ENCODE measurements around the gene TSPAN14. TPM values are rescaled to one million over a fixed set of nuclear protein-coding genes. Genes with fewer than 3 reads are reported as not detected.

The TSPAN14 gene
- total RNA-seq, 1 experiment from 2014 or later, result 46.8 TPM

- Mint-ChIP-seq H3K4me3 (no peak overlapping the region), H3K27me3 (ENCODE audit: low read depth) (peaks cover 7% of the 10 kb centered on the region; the same call in 1 of the 2 replicates), H3K27ac (no peak overlapping the region), H3K36me3 (ENCODE audit: insufficient read depth in 1 of 3, low read depth in 3 of 3) (peaks cover 0 to 2% (median 0%) of the 10 kb centered on the region in 3 experiments; a peak in 2 of 7 replicates), H3K4me1 (peaks cover 0 to 3% of the 10 kb centered on the region in 2 experiments; a peak in 2 of 4 replicates), H3K9me3 (peaks cover 4 to 5% of the 10 kb centered on the region in 2 experiments; a peak in 4 of 5 replicates)
- Histone ChIP-seq H3K14ac (ENCODE audit: insufficient read depth, low read length) (no peak overlapping the region), H2AK5ac (ENCODE audit: insufficient read length, low read length) (no peak overlapping the region), H3T11ph (ENCODE audit: low read length) (no peak overlapping the region), H4K5ac (ENCODE audit: insufficient read length, low read depth, low read length) (peak overlapping the region; percentile 41), H3K79me2 (ENCODE audit: insufficient read depth, low read length) (no peaks in the 10 kb centered on the region), H3K18ac (ENCODE audit: insufficient read length, low read depth, low read length) (no peak overlapping the region), H2BK20ac (ENCODE audit: low read depth, low read length, poor library complexity, severe bottlenecking) (no peak overlapping the region), H3K23me2 (ENCODE audit: insufficient read length, low read depth, low read length, poor library complexity, severe bottlenecking) (no peaks in the 10 kb centered on the region), H4K91ac (ENCODE audit: insufficient read length, low read depth, low read length) (no peak overlapping the region), H3K4me1 (ENCODE audit: insufficient read depth, low read length) (no peaks in the 10 kb centered on the region; the same call in 1 of the 2 replicates), H2BK15ac (ENCODE audit: low read depth, low read length) (no peak overlapping the region), H3K9ac (ENCODE audit: extremely low read depth, insufficient read length, low read length) (no peak overlapping the region), H3K9me3 (ENCODE audit: control insufficient read depth, low read depth, low read length) (no peaks in the 10 kb centered on the region), H2BK120ac (ENCODE audit: low read depth, low read length, poor library complexity, severe bottlenecking) (no peak overlapping the region), H3K79me1 (ENCODE audit: insufficient read depth, low read depth, low read length, poor library complexity, severe bottlenecking) (no peaks in the 10 kb centered on the region), H2BK12ac (ENCODE audit: insufficient read length, low read depth, low read length) (no peak overlapping the region), H3K23ac (ENCODE audit: insufficient read length, low read depth, low read length) (no peak overlapping the region), H4K20me1 (ENCODE audit: control insufficient read depth, insufficient read depth, insufficient read length) (no peaks in the 10 kb centered on the region), H4K8ac (replicated peaks; ENCODE audit: insufficient read length, low read depth, low read length) (no peak overlapping the region), H3K27me3 (ENCODE audit: insufficient read depth, low read length) (no peaks in the 10 kb centered on the region), H3K4ac (ENCODE audit: low read depth, low read length) (no peak overlapping the region), H3K4me2 (ENCODE audit: insufficient read depth, insufficient read length, low read length) (no peak overlapping the region), H3K56ac (ENCODE audit: insufficient read length, low read depth, low read length) (no peak overlapping the region), H3K27ac (ENCODE audit: insufficient read length, low read depth, low read length) (no peak overlapping the region), H2BK5ac (ENCODE audit: insufficient read length, low read length) (no peak overlapping the region), H2AFZ (ENCODE audit: low read length) (no peak overlapping the region)
- no CpG with 5 or more reads among the region's 5 CpGs for WGBS (ENCODE audit: extremely low coverage, insufficient read length, low lambda C conversion rate)
- no peak for TF ChIP-seq CTCF (conservative IDR thresholded peaks at IDR 0.05)
- no peak for DNase-seq
Measured at GRCh38 chr10:80581469-80581835, 127.3 kb downstream of the TSPAN14 start.
